Mesenchymal stem cell (in vitro differentiated cells and primary cell): ENCODE measurements around the gene PRKCSH.

Source experiments
- DNase-seq: peaks from one replicate; pipeline ENCODE4 v3.0.0-alpha.2; 2013
- H2AFZ ChIP-seq: one replicate; pipeline ENCODE4 v1.6.1; 2013; ENCODE audit warnings: low read depth, mild to moderate bottlenecking, control low read depth, inconsistent platforms, low read length, moderate library complexity
- H2AK5ac ChIP-seq: 2 replicates; pipeline ENCODE4 v1.6.1; 2013; ENCODE audit warnings: low read length, moderate library complexity, mild to moderate bottlenecking, inconsistent platforms; ENCODE audit not compliant: severe bottlenecking
- H2BK120ac ChIP-seq: one replicate; pipeline ENCODE4 v1.6.1; 2013; ENCODE audit warnings: low read depth, mild to moderate bottlenecking, inconsistent platforms, low read length, moderate library complexity
- H2BK12ac ChIP-seq, 2 experiments: one replicate each; pipeline ENCODE4 v1.6.1; 2013; ENCODE audit warnings: inconsistent platforms in 2 of 2, low read length in 2 of 2, mild to moderate bottlenecking in 2 of 2, moderate library complexity in 2 of 2, control low read depth in 1 of 2
- H2BK15ac ChIP-seq: one replicate; pipeline ENCODE4 v1.6.1; 2013; ENCODE audit warnings: mild to moderate bottlenecking, low read depth, inconsistent platforms; ENCODE audit not compliant: poor library complexity, severe bottlenecking
- H2BK5ac ChIP-seq: 2 replicates; pipeline ENCODE4 v1.6.1; 2013; ENCODE audit warnings: low read depth, mild to moderate bottlenecking, low read length, control low read depth, inconsistent platforms; ENCODE audit not compliant: poor library complexity, severe bottlenecking
- H3K14ac ChIP-seq, 2 experiments: one replicate each; pipeline ENCODE4 v1.6.1; 2013; ENCODE audit warnings: inconsistent platforms in 2 of 2, low read length in 2 of 2, control low read depth in 1 of 2, mild to moderate bottlenecking in 1 of 2, moderate library complexity in 1 of 2
- H3K18ac ChIP-seq, 2 experiments: one replicate each; pipeline ENCODE4 v1.6.1; 2013; ENCODE audit warnings: inconsistent platforms in 2 of 2, low read length in 2 of 2, control low read depth in 1 of 2, low read depth in 1 of 2, mild to moderate bottlenecking in 1 of 2
- H3K23ac ChIP-seq, 2 experiments: one replicate each; pipeline ENCODE4 v1.6.1; 2013; ENCODE audit warnings: inconsistent platforms in 2 of 2, low read length in 2 of 2, mild to moderate bottlenecking in 2 of 2, moderate library complexity in 2 of 2, control low read depth in 1 of 2
- H3K27ac ChIP-seq: 2 replicates; pipeline ENCODE4 v1.5.1; 2013; ENCODE audit warnings: mild to moderate bottlenecking, moderate library complexity, low read length, control low read depth, inconsistent platforms; ENCODE audit not compliant: poor library complexity, severe bottlenecking
- H3K27me3 ChIP-seq, 2 experiments: 2 replicates each; pipeline versions ENCODE4 v1.6.1 to v1.7.0; 2013; ENCODE audit warnings: low read length in 2 of 2, mild to moderate bottlenecking in 2 of 2, moderate library complexity in 2 of 2, control low read depth in 1 of 2, inconsistent platforms in 1 of 2; ENCODE audit not compliant: control insufficient read depth in 1 of 2, insufficient read depth in 1 of 2
- H3K36me3 ChIP-seq, 2 experiments: 2 replicates each; pipeline versions ENCODE4 v1.6.1 to v1.7.0; 2013; ENCODE audit warnings: low read length in 2 of 2, control low read depth in 1 of 2, inconsistent platforms in 1 of 2, low read depth in 1 of 2, mild to moderate bottlenecking in 1 of 2; ENCODE audit not compliant: insufficient read depth in 2 of 2, control insufficient read depth in 1 of 2
- H3K4ac ChIP-seq, 2 experiments: one replicate each; pipeline ENCODE4 v1.6.1; 2013; ENCODE audit warnings: inconsistent platforms in 2 of 2, low read length in 2 of 2, mild to moderate bottlenecking in 2 of 2, moderate library complexity in 2 of 2, control low read depth in 1 of 2, low read depth in 1 of 2
- H3K4me1 ChIP-seq: 2 replicates; pipeline ENCODE4 v1.6.1; 2013; ENCODE audit warnings: low read depth, low read length, control low read depth; ENCODE audit not compliant: control insufficient read depth, insufficient read depth
- H3K4me2 ChIP-seq: 2 replicates; pipeline ENCODE4 v1.6.1; 2013; ENCODE audit warnings: low read length, mild to moderate bottlenecking, inconsistent platforms; ENCODE audit not compliant: poor library complexity, severe bottlenecking
- H3K4me3 ChIP-seq, 2 experiments: 2 replicates each; pipeline versions ENCODE4 v1.5.1 to v1.7.0; 2013; ENCODE audit warnings: low read length in 2 of 2, mild to moderate bottlenecking in 2 of 2, control low read depth in 1 of 2, low read depth in 1 of 2; ENCODE audit not compliant: insufficient read depth in 1 of 2
- H3K79me1 ChIP-seq: replicated peaks from 2 replicates; pipeline ENCODE4 v1.6.1; 2013; ENCODE audit warnings: mild to moderate bottlenecking, control low read depth, low read length, inconsistent platforms; ENCODE audit not compliant: poor library complexity, severe bottlenecking
- H3K9ac ChIP-seq: 2 replicates; pipeline ENCODE4 v1.7.0; 2013; ENCODE audit warnings: mild to moderate bottlenecking, low read length, moderate library complexity
- H3K9me3 ChIP-seq: 2 replicates; pipeline ENCODE4 v1.7.0; 2013; ENCODE audit warnings: mild to moderate bottlenecking, low read length; ENCODE audit not compliant: control insufficient read depth
- H4K8ac ChIP-seq: one replicate; pipeline ENCODE4 v1.6.1; 2013; ENCODE audit warnings: inconsistent platforms, mild to moderate bottlenecking, low read length, moderate library complexity
- H4K91ac ChIP-seq: one replicate; pipeline ENCODE4 v1.6.1; 2013; ENCODE audit warnings: mild to moderate bottlenecking, low read length, inconsistent platforms
- WGBS: methylation state at CpG from one replicate; pipeline ENCODE4 v1.1.7; 2013; ENCODE audit warnings: mixed read lengths; 5-methylcytosine and 5-hydroxymethylcytosine counted together

The PRKCSH gene

GRCh38 chr19:11451871-11452619 lies 16.6 kb downstream of the PRKCSH start:
- Histone ChIP-seq H2BK15ac (no peak overlapping the region), H3K23ac (no peak overlapping the region), H4K8ac (no peak overlapping the region), H3K4ac (no peak overlapping the region), H2AK5ac (no peak overlapping the region), H3K27ac (no peak overlapping the region), H3K9ac (peak overlapping the region; percentile 45), H2AFZ (no peak overlapping the region), H3K36me3 (peaks cover 26 to 44% of the 10 kb centered on the region in 2 experiments), H3K14ac (no peak overlapping the region), H3K4me3 (peak overlapping the region in 1 of 2 experiments; percentile 41), H3K9me3 (no peaks in the 10 kb centered on the region), H3K18ac (no peak overlapping the region), H4K91ac (no peak overlapping the region), H2BK12ac (no peak overlapping the region), H3K4me2 (no peak overlapping the region), H3K79me1 (peaks cover 5% of the 10 kb centered on the region), H3K27me3 (no peaks in the 10 kb centered on the region), H3K4me1 (peaks cover 8% of the 10 kb centered on the region), H2BK120ac (no peak overlapping the region), H2BK5ac (no peak overlapping the region)
- WGBS = 59% methylated on average over 16 of the region's 25 CpGs
- no peak for DNase-seq

GRCh38 chr19:11452620-11453310 lies 17.3 kb downstream of the PRKCSH start:
- Histone ChIP-seq H3K4ac (peak overlapping the region in 1 of 2 experiments; percentile 39), H3K23ac (no peak overlapping the region), H3K79me1 (peaks cover 4% of the 10 kb centered on the region), H3K14ac (no peak overlapping the region), H2AK5ac (no peak overlapping the region), H2BK15ac (peak overlapping the region; percentile 57), H2BK12ac (no peak overlapping the region), H2BK5ac (no peak overlapping the region), H3K4me1 (peaks cover 11% of the 10 kb centered on the region), H3K36me3 (peaks cover 20 to 37% of the 10 kb centered on the region in 2 experiments), H3K4me2 (no peak overlapping the region), H3K18ac (peak overlapping the region in 1 of 2 experiments; percentile 4), H3K27me3 (peaks cover 0 to 7% of the 10 kb centered on the region in 2 experiments), H2BK120ac (no peak overlapping the region), H4K8ac (peak overlapping the region; percentile 45), H3K27ac (no peak overlapping the region), H4K91ac (peak overlapping the region; percentile 39), H2AFZ (peak overlapping the region; percentile 19), H3K9ac (no peak overlapping the region), H3K9me3 (no peaks in the 10 kb centered on the region), H3K4me3 (no peak overlapping the region)
- WGBS = 86% methylated on average over 32 of the region's 33 CpGs
- DNase-seq = no peak

GRCh38 chr19:11453468-11454341 lies 18.3 kb downstream of the PRKCSH start:
- Histone ChIP-seq H3K4me2 (no peak overlapping the region), H2BK5ac (no peak overlapping the region), H3K9ac (no peak overlapping the region), H4K91ac (peak overlapping the region; percentile 39), H3K23ac (no peak overlapping the region), H2AK5ac (no peak overlapping the region), H3K14ac (no peak overlapping the region), H3K27ac (no peak overlapping the region), H2BK12ac (peak overlapping the region in 1 of 2 experiments; percentile 49), H3K36me3 (peaks cover 11 to 27% of the 10 kb centered on the region in 2 experiments), H3K27me3 (peaks cover 4 to 13% of the 10 kb centered on the region in 2 experiments), H3K18ac (peak overlapping the region in 1 of 2 experiments; percentile 30), H3K9me3 (no peaks in the 10 kb centered on the region), H2AFZ (no peak overlapping the region), H2BK120ac (no peak overlapping the region), H3K4me3 (no peak overlapping the region), H3K4me1 (peaks cover 13% of the 10 kb centered on the region), H2BK15ac (peak overlapping the region; percentile 17), H3K79me1 (no peaks in the 10 kb centered on the region), H4K8ac (no peak overlapping the region), H3K4ac (no peak overlapping the region)
- 75% methylated on average over 18 of the region's 27 CpGs for WGBS
- no peak for DNase-seq
